IMR-90 (cell line): ENCODE measurements around the gene HSPA12A. TPM values are rescaled to one million over a fixed set of nuclear protein-coding genes. Genes with fewer than 3 reads are reported as not detected.

Experiments used
- ATAC-seq: fragments of 200-7000 bp; cut with Tn5 transposase; 2 replicates; pipeline ENCODE4 v1.9.1; 2020; ENCODE audit warnings: low read depth, mild to moderate bottlenecking, moderate library complexity
- BruUV-seq: library from RNA; stranded (reverse); fragments of 400-500 nt; replicated peaks from 2 replicates; lab custom pipeline; 2021; lab: Mats Ljungman, UMichigan
- CTCF ChIA-PET: fragments of 300-600 bp; formaldehyde crosslinking; extraction: SDS; loops from one replicate; lab custom pipeline; 2021; ENCODE audit warnings: antibody characterized with exemption; lab: Yijun Ruan, JAX
- POLR2A ChIA-PET: fragments of 300-600 bp; sonication (Branson Sonifier 250); formaldehyde crosslinking; loops from one replicate; lab custom pipeline; 2022; ENCODE audit warnings: antibody characterized with exemption; ENCODE audit not compliant: unreplicated experiment; lab: Charles Lee
- DNase-seq: peaks from one replicate; pipeline ENCODE4 v3.0.0; 2013
- H2AFZ ChIP-seq: replicated peaks from 2 replicates; pipeline ENCODE3; 2013; ENCODE audit warnings: low read length, mild to moderate bottlenecking; ENCODE audit not compliant: poor library complexity
- H2AK5ac ChIP-seq: 2 replicates; pipeline ENCODE4 v1.6.1; 2013; ENCODE audit warnings: low read depth, low read length, inconsistent platforms
- H2AK9ac ChIP-seq: replicated peaks from 2 replicates; pipeline ENCODE3; 2013; ENCODE audit warnings: mild to moderate bottlenecking, low read depth, low read length, moderate library complexity; ENCODE audit not compliant: poor library complexity
- H2BK120ac ChIP-seq: 2 replicates; pipeline ENCODE4 v1.6.1; 2013; ENCODE audit warnings: low read depth, low read length, inconsistent platforms
- H2BK15ac ChIP-seq: 3 replicates; pipeline ENCODE4 v1.6.1; 2013; ENCODE audit warnings: low read depth, low read length, inconsistent platforms
- H2BK20ac ChIP-seq: 2 replicates; pipeline ENCODE4 v1.6.1; 2013; ENCODE audit warnings: low read depth, mild to moderate bottlenecking, inconsistent platforms, low read length, moderate library complexity
- H2BK5ac ChIP-seq: 2 replicates; pipeline ENCODE4 v1.6.1; 2013; ENCODE audit warnings: mild to moderate bottlenecking, low read depth, low read length, inconsistent platforms; ENCODE audit not compliant: poor library complexity, severe bottlenecking
- H3K14ac ChIP-seq: replicated peaks from 2 replicates; pipeline ENCODE4 v1.6.1; 2013; ENCODE audit warnings: low read depth, low read length, inconsistent platforms
- H3K18ac ChIP-seq: 2 replicates; pipeline ENCODE4 v1.6.1; 2013; ENCODE audit warnings: low read depth, low read length, control low read depth
- H3K23ac ChIP-seq: 2 replicates; pipeline ENCODE4 v1.6.1; 2013; ENCODE audit warnings: low read depth, low read length, inconsistent platforms
- H3K27ac ChIP-seq: 2 replicates; pipeline ENCODE4 v1.5.1; 2013; ENCODE audit warnings: mild to moderate bottlenecking, control low read depth, low read length; ENCODE audit not compliant: insufficient read depth
- H3K27me3 ChIP-seq: 2 replicates; pipeline ENCODE4 v1.6.1; 2013; ENCODE audit warnings: low read length; ENCODE audit not compliant: control insufficient read depth, insufficient read depth
- H3K36me3 ChIP-seq: 2 replicates; pipeline ENCODE4 v1.6.1; 2013; ENCODE audit warnings: low read length, mixed read lengths; ENCODE audit not compliant: control insufficient read depth, insufficient read depth
- H3K4ac ChIP-seq: 2 replicates; pipeline ENCODE4 v1.6.1; 2013; ENCODE audit warnings: low read depth, low read length, inconsistent platforms
- H3K4me1 ChIP-seq: 2 replicates; pipeline ENCODE4 v1.6.1; 2013; ENCODE audit warnings: low read length, mixed read lengths; ENCODE audit not compliant: control insufficient read depth, insufficient read depth
- H3K4me2 ChIP-seq: 2 replicates; pipeline ENCODE4 v1.6.1; 2013; ENCODE audit warnings: low read depth, mild to moderate bottlenecking, control low read depth, low read length, moderate library complexity
- H3K4me3 ChIP-seq: 2 replicates; pipeline ENCODE4 v1.5.1; 2013; ENCODE audit warnings: low read depth, mild to moderate bottlenecking, control low read depth, low read length, moderate library complexity; ENCODE audit not compliant: insufficient read depth
- H3K56ac ChIP-seq: 2 replicates; pipeline ENCODE4 v1.6.1; 2013; ENCODE audit warnings: low read length, inconsistent platforms; ENCODE audit not compliant: insufficient read depth; ENCODE audit errors: extremely low read depth
- H3K79me1 ChIP-seq, 2 experiments: 2 replicates each; pipeline ENCODE4 v1.6.1; 2013; ENCODE audit warnings: low read length in 2 of 2, inconsistent platforms in 1 of 2, low read depth in 1 of 2
- H3K9ac ChIP-seq: 2 replicates; pipeline ENCODE4 v1.6.1; 2013; ENCODE audit warnings: low read depth, low read length, control low read depth
- H3K9me1 ChIP-seq: 2 replicates; pipeline ENCODE4 v1.6.1; 2013; ENCODE audit warnings: low read length, inconsistent platforms; ENCODE audit not compliant: insufficient read depth
- H3K9me3 ChIP-seq: 2 replicates; pipeline ENCODE4 v1.6.1; 2013; ENCODE audit warnings: low read length; ENCODE audit not compliant: control insufficient read depth, insufficient read depth
- H4K20me1 ChIP-seq: 2 replicates; pipeline ENCODE4 v1.6.1; 2013; ENCODE audit warnings: low read length, inconsistent platforms; ENCODE audit not compliant: insufficient read depth
- H4K5ac ChIP-seq: 2 replicates; pipeline ENCODE4 v1.6.1; 2013; ENCODE audit warnings: mild to moderate bottlenecking, low read depth, low read length, control low read depth
- H4K8ac ChIP-seq, 2 experiments: 2 replicates each; pipeline ENCODE4 v1.6.1; 2013; ENCODE audit warnings: low read depth in 2 of 2, low read length in 2 of 2, control low read depth in 1 of 2, inconsistent platforms in 1 of 2
- H4K91ac ChIP-seq: 2 replicates; pipeline ENCODE4 v1.6.1; 2013; ENCODE audit warnings: low read depth, low read length, inconsistent platforms; ENCODE audit not compliant: insufficient read depth
- BHLHE40 ChIP-seq: fragments of 150-350 bp; IDR thresholded peaks from 2 replicates; pipeline ENCODE4 v1.6.1; 2016; ENCODE audit warnings: mild to moderate bottlenecking, low read depth, low read length
- CEBPB ChIP-seq: IDR thresholded peaks from 2 replicates; pipeline ENCODE4 v1.6.1; 2012; ENCODE audit warnings: low read depth, low read length, improper control_type of control experiment
- CHD1 ChIP-seq: IDR thresholded peaks from 2 replicates; pipeline ENCODE4 v1.6.1; 2012; ENCODE audit warnings: low read depth, low read length, improper control_type of control experiment
- ELK1 ChIP-seq: fragments of 150-350 bp; IDR thresholded peaks from 2 replicates; pipeline ENCODE4 v1.6.1; 2016; ENCODE audit warnings: low read depth, mild to moderate bottlenecking, low read length, moderate library complexity, borderline replicate concordance
- FOS ChIP-seq: fragments of 150-350 bp; IDR thresholded peaks from 2 replicates; pipeline ENCODE4 v1.6.1; 2016; ENCODE audit warnings: low read depth, low read length
- MAFK ChIP-seq: IDR thresholded peaks from 2 replicates; pipeline ENCODE4 v1.6.1; 2012; ENCODE audit warnings: low read depth, low read length, improper control_type of control experiment
- MAZ ChIP-seq: IDR thresholded peaks from 2 replicates; pipeline ENCODE4 v1.6.1; 2012; ENCODE audit warnings: low read depth, mild to moderate bottlenecking, low read length, improper control_type of control experiment, moderate library complexity, borderline replicate concordance
- MXI1 ChIP-seq: IDR thresholded peaks from 2 replicates; pipeline ENCODE4 v1.6.1; 2012; ENCODE audit warnings: low read depth, mild to moderate bottlenecking, low read length, moderate library complexity, borderline replicate concordance
- NFE2L2 ChIP-seq: fragments of 150-350 bp; IDR thresholded peaks from 2 replicates; pipeline ENCODE4 v1.6.1; 2016; ENCODE audit warnings: low read depth, mild to moderate bottlenecking, low read length
- POLR2A ChIP-seq: IDR thresholded peaks from 2 replicates; pipeline ENCODE4 v1.6.1; 2012; ENCODE audit warnings: mild to moderate bottlenecking, low read depth, low read length
- RAD21 ChIP-seq: IDR thresholded peaks from 2 replicates; pipeline ENCODE4 v1.6.1; 2012; ENCODE audit warnings: low read length, improper control_type of control experiment
- RCOR1 ChIP-seq: IDR thresholded peaks from 2 replicates; pipeline ENCODE4 v1.6.1; 2012; ENCODE audit warnings: mild to moderate bottlenecking, low read length, improper control_type of control experiment; ENCODE audit not compliant: insufficient replicate concordance
- RFX5 ChIP-seq: IDR thresholded peaks from 2 replicates; pipeline ENCODE4 v1.8.0; 2012; ENCODE audit warnings: low read depth, mild to moderate bottlenecking, low read length, moderate library complexity
- SMC3 ChIP-seq: fragments of 150-350 bp; IDR thresholded peaks from 2 replicates; pipeline ENCODE4 v1.6.1; 2016; ENCODE audit warnings: low read depth, mild to moderate bottlenecking, antibody characterized with exemption, low read length, moderate library complexity
- WGBS, 2 experiments: methylation state at CpG; one replicate each; pipeline versions ENCODE4 v1.1.5 to v1.1.7; 2013; ENCODE audit warnings: missing lambda C conversion rate in 2 of 2; ENCODE audit not compliant: insufficient read length in 1 of 2; ENCODE audit errors: extremely low coverage in 2 of 2; 5-methylcytosine and 5-hydroxymethylcytosine counted together
- dilution Hi-C: fragments of 300-500 bp; cut with HindIII; formaldehyde crosslinking; loops from one replicate; pipeline ENCODE4 v1.14.3; 2018; ENCODE audit warnings: low sequenced_read_pairs; ENCODE audit not compliant: unreplicated experiment
- in situ Hi-C: fragments of 300-500 bp; cut with MboI; formaldehyde crosslinking; loops from 3 replicates; pipeline ENCODE4 v1.14.3; 2019; ENCODE audit warnings: low sequenced_read_pairs, inconsistent platforms, mixed read lengths
- intact Hi-C: fragments of 100-400 bp; cut with micrococcal nuclease; formaldehyde crosslinking; loops from 2 replicates; pipeline ENCODE4 v1.10.0; 2022
- polyA plus RNA-seq, 3 experiments: library from polyadenylated mRNA; depleted of rRNA; stranded (reverse); fragments of >200 nt; gene quantifications; 2 replicates each; pipeline ENCODE4 v1.2.3, GENCODE V29; 2012; ENCODE audit warnings: low replicate concordance in 1 of 3
- total RNA-seq: library from RNA; depleted of rRNA; stranded (reverse); fragments of >200 nt; gene quantifications from 2 replicates; pipeline ENCODE4 v1.2.3, GENCODE V29; 2012
- TF ChIP-seq, protein P1 (sequence below): fragments of 150-350 bp; IDR thresholded peaks from 2 replicates; pipeline ENCODE4 v1.6.1; 2017; ENCODE audit warnings: mild to moderate bottlenecking, antibody characterized with exemption, low read length, low read depth
- TF ChIP-seq, protein P2 (sequence below): conservative IDR thresholded peaks from 2 replicates; pipeline ENCODE4 v1.5.1; 2012; ENCODE audit warnings: mild to moderate bottlenecking, low read depth, low read length, improper control_type of control experiment

The HSPA12A gene
- total and polyA plus RNA-seq, 2 of the 4 experiments (the other 2 are of a cell fraction): 16.1 to 16.7 TPM

GRCh38 chr10:116632596-116633215 lies 109.7 kb downstream of the HSPA12A start:
- no peaks in the 10 kb centered on the region for H3K4me1 ChIP-seq
- no peak overlapping the region for H4K8ac ChIP-seq
- H3K14ac ChIP-seq: no peak overlapping the region
- no peak overlapping the region for H2BK5ac ChIP-seq
- H3K18ac ChIP-seq: no peak overlapping the region
- no peak overlapping the region for H3K56ac ChIP-seq
- H3K27ac ChIP-seq: no peak overlapping the region
- BruUV-seq: no TSS peak
- H4K20me1 ChIP-seq: no peaks in the 10 kb centered on the region
- in situ Hi-C loops (no loop called here), dilution Hi-C loops (no loop called here), intact Hi-C loops (no loop called here)
- ATAC-seq: no peak
- ChIA-PET CTCF (no interaction called here), POLR2A (no interaction called here)
- DNase-seq: no peak
- H2AK5ac ChIP-seq: no peak overlapping the region
- no peaks in the 10 kb centered on the region for H3K36me3 ChIP-seq
- no peak overlapping the region for H4K91ac ChIP-seq
- no peak overlapping the region for H2BK20ac ChIP-seq
- no peak overlapping the region for H3K9ac ChIP-seq
- H3K23ac ChIP-seq: no peak overlapping the region
- H3K27me3 ChIP-seq: peaks cover 5% of the 10 kb centered on the region
- no peaks in the 10 kb centered on the region for H3K79me1 ChIP-seq
- no peak overlapping the region for H4K5ac ChIP-seq
- no peak overlapping the region for H3K4me2 ChIP-seq
- H3K4ac ChIP-seq: no peak overlapping the region
- 72% methylated on average over 7 of the region's 17 CpGs; no CpG with 5 or more reads in 1 of the 2 experiments for WGBS, 2 experiments
- no peak overlapping the region for H2AFZ ChIP-seq
- H3K9me3 ChIP-seq: no peaks in the 10 kb centered on the region
- H3K9me1 ChIP-seq: no peaks in the 10 kb centered on the region
- TF ChIP-seq, protein P1, sequence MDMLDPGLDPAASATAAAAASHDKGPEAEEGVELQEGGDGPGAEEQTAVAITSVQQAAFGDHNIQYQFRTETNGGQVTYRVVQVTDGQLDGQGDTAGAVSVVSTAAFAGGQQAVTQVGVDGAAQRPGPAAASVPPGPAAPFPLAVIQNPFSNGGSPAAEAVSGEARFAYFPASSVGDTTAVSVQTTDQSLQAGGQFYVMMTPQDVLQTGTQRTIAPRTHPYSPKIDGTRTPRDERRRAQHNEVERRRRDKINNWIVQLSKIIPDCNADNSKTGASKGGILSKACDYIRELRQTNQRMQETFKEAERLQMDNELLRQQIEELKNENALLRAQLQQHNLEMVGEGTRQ: no peak
- no peak for TF ChIP-seq FOS
- no peak for TF ChIP-seq RCOR1
- TF ChIP-seq, protein P2, sequence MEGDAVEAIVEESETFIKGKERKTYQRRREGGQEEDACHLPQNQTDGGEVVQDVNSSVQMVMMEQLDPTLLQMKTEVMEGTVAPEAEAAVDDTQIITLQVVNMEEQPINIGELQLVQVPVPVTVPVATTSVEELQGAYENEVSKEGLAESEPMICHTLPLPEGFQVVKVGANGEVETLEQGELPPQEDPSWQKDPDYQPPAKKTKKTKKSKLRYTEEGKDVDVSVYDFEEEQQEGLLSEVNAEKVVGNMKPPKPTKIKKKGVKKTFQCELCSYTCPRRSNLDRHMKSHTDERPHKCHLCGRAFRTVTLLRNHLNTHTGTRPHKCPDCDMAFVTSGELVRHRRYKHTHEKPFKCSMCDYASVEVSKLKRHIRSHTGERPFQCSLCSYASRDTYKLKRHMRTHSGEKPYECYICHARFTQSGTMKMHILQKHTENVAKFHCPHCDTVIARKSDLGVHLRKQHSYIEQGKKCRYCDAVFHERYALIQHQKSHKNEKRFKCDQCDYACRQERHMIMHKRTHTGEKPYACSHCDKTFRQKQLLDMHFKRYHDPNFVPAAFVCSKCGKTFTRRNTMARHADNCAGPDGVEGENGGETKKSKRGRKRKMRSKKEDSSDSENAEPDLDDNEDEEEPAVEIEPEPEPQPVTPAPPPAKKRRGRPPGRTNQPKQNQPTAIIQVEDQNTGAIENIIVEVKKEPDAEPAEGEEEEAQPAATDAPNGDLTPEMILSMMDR: no peak
- no peak for TF ChIP-seq POLR2A
- no peak for TF ChIP-seq MXI1
- no peak for TF ChIP-seq MAFK
- TF ChIP-seq CHD1: no peak
- no peak for TF ChIP-seq CEBPB
- no peak for TF ChIP-seq NFE2L2
- TF ChIP-seq MAZ: no peak
- TF ChIP-seq SMC3: no peak
- TF ChIP-seq RAD21: no peak
- no peak for TF ChIP-seq BHLHE40
- TF ChIP-seq RFX5: no peak
- TF ChIP-seq ELK1: no peak
- H2BK120ac ChIP-seq: no peak overlapping the region
- no peak overlapping the region for H3K4me3 ChIP-seq
- no peak overlapping the region for H2AK9ac ChIP-seq
- no peak overlapping the region for H2BK15ac ChIP-seq
